ENCODE measurements around the gene USPL1.

Gene USPL1

GRCh38 chr13:30698488-30699005 is 80.8 kb downstream of the USPL1 start:
- DNase-seq, result no peak

GRCh38 chr13:30700364-30700763 is 82.6 kb downstream of the USPL1 start:
- no peak for DNase-seq

GRCh38 chr13:30702006-30702405 is 84.3 kb downstream of the USPL1 start:
- no peak for DNase-seq

GRCh38 chr13:30704596-30704995 is 86.9 kb downstream of the USPL1 start:
- DNase-seq, result no peak

- no peak for DNase-seq
Observed at GRCh38 chr13:30705680-30706079, 88.0 kb downstream of the USPL1 start.

GRCh38 chr13:30708541-30708940 is 90.8 kb downstream of the USPL1 start:
- DNase-seq, result no peak
